ENCODE data around the gene ESPNL.
"Not testable (repeated sequence)": the region's sequence is repeated elsewhere in the genome, so short reads cannot be mapped to it uniquely, and the experiment has no call there.

ESPNL gene

GRCh38 chr2:238057696-238058575 lies 42.2 kb upstream of the ESPNL start:
- not testable (repeated sequence) for H4K8ac ChIP-seq (ENCODE audit: low read length); H2BK15ac ChIP-seq (ENCODE audit: low read depth, poor library complexity, severe bottlenecking); H3K14ac ChIP-seq (ENCODE audit: low read length in 2 of 2); H3K4ac ChIP-seq (ENCODE audit: low read depth in 1 of 2, low read length in 2 of 2); H3K36me3 ChIP-seq (ENCODE audit: control insufficient read depth in 1 of 2, insufficient read depth in 2 of 2, low read depth in 1 of 2, low read length in 2 of 2); H2BK5ac ChIP-seq (ENCODE audit: low read depth, low read length, poor library complexity, severe bottlenecking); H3K9me3 ChIP-seq (ENCODE audit: control insufficient read depth, low read length); H3K4me2 ChIP-seq (ENCODE audit: low read length, poor library complexity, severe bottlenecking); H3K27me3 ChIP-seq (ENCODE audit: control insufficient read depth in 1 of 2, insufficient read depth in 1 of 2, low read length in 2 of 2); H2BK12ac ChIP-seq (ENCODE audit: low read length in 2 of 2); H2AFZ ChIP-seq (ENCODE audit: low read depth, low read length); H3K23ac ChIP-seq (ENCODE audit: low read length in 2 of 2); H2AK5ac ChIP-seq (ENCODE audit: low read length, severe bottlenecking); H3K18ac ChIP-seq (ENCODE audit: low read depth in 1 of 2, low read length in 2 of 2); H3K9ac ChIP-seq (ENCODE audit: low read length); DNase-seq; H4K91ac ChIP-seq (ENCODE audit: low read length); H3K27ac ChIP-seq (ENCODE audit: low read length, poor library complexity, severe bottlenecking); H3K4me3 ChIP-seq (ENCODE audit: insufficient read depth in 1 of 2, low read depth in 1 of 2, low read length in 2 of 2); H3K4me1 ChIP-seq (ENCODE audit: control insufficient read depth, insufficient read depth, low read depth, low read length); H2BK120ac ChIP-seq (ENCODE audit: low read depth, low read length)
- H3K79me1 ChIP-seq (replicated peaks; ENCODE audit: low read length, poor library complexity, severe bottlenecking): peaks cover 13% of the 10 kb centered on the region
- 96% methylated on average over 44 of the region's 44 CpGs for WGBS

GRCh38 chr2:238059505-238059904 lies 40.6 kb upstream of the ESPNL start:
- no peak overlapping the region for H4K8ac ChIP-seq (ENCODE audit: low read length)
- H2BK120ac ChIP-seq (ENCODE audit: low read depth, low read length): no peak overlapping the region
- H3K9ac ChIP-seq (ENCODE audit: low read length): peak overlapping the region; percentile 89
- H3K4me3 ChIP-seq (ENCODE audit: insufficient read depth in 1 of 2, low read depth in 1 of 2, low read length in 2 of 2): peak overlapping the region in 1 of 2 experiments; percentile 80
- H3K9me3 ChIP-seq (ENCODE audit: control insufficient read depth, low read length): no peaks in the 10 kb centered on the region
- no peak overlapping the region for H3K14ac ChIP-seq (ENCODE audit: low read length in 2 of 2)
- no peak overlapping the region for H3K4ac ChIP-seq (ENCODE audit: low read depth in 1 of 2, low read length in 2 of 2)
- no peak overlapping the region for H2AFZ ChIP-seq (ENCODE audit: low read depth, low read length)
- H2AK5ac ChIP-seq (ENCODE audit: low read length, severe bottlenecking): no peak overlapping the region
- H3K23ac ChIP-seq (ENCODE audit: low read length in 2 of 2): no peak overlapping the region
- 93% methylated on average over 3 of the region's 3 CpGs for WGBS
- peaks cover 7% of the 10 kb centered on the region for H3K4me1 ChIP-seq (ENCODE audit: control insufficient read depth, insufficient read depth, low read depth, low read length)
- H2BK15ac ChIP-seq (ENCODE audit: low read depth, poor library complexity, severe bottlenecking): no peak overlapping the region
- H3K79me1 ChIP-seq (replicated peaks; ENCODE audit: low read length, poor library complexity, severe bottlenecking): peaks cover 17% of the 10 kb centered on the region
- no peak overlapping the region for H2BK12ac ChIP-seq (ENCODE audit: low read length in 2 of 2)
- H2BK5ac ChIP-seq (ENCODE audit: low read depth, low read length, poor library complexity, severe bottlenecking): no peak overlapping the region
- H4K91ac ChIP-seq (ENCODE audit: low read length): no peak overlapping the region
- no peak overlapping the region for H3K18ac ChIP-seq (ENCODE audit: low read depth in 1 of 2, low read length in 2 of 2)
- DNase-seq: no peak
- H3K36me3 ChIP-seq (ENCODE audit: control insufficient read depth in 1 of 2, insufficient read depth in 2 of 2, low read depth in 1 of 2, low read length in 2 of 2): peaks cover 0 to 5% of the 10 kb centered on the region in 2 experiments
- peak overlapping the region; percentile 60 for H3K4me2 ChIP-seq (ENCODE audit: low read length, poor library complexity, severe bottlenecking)
- no peak overlapping the region for H3K27ac ChIP-seq (ENCODE audit: low read length, poor library complexity, severe bottlenecking)
- peaks cover 0 to 2% of the 10 kb centered on the region in 2 experiments for H3K27me3 ChIP-seq (ENCODE audit: control insufficient read depth in 1 of 2, insufficient read depth in 1 of 2, low read length in 2 of 2)

GRCh38 chr2:238060096-238060541 lies 40.0 kb upstream of the ESPNL start:
- DNase-seq: no peak
- Histone ChIP-seq H3K4me1 (ENCODE audit: control insufficient read depth, insufficient read depth, low read depth, low read length) (peaks cover 7% of the 10 kb centered on the region), H2BK15ac (ENCODE audit: low read depth, poor library complexity, severe bottlenecking) (peak overlapping the region; percentile 26), H3K79me1 (replicated peaks; ENCODE audit: low read length, poor library complexity, severe bottlenecking) (peaks cover 17% of the 10 kb centered on the region), H2BK12ac (ENCODE audit: low read length in 2 of 2) (no peak overlapping the region), H3K14ac (ENCODE audit: low read length in 2 of 2) (peak overlapping the region in 1 of 2 experiments; percentile 89), H3K27me3 (ENCODE audit: control insufficient read depth in 1 of 2, insufficient read depth in 1 of 2, low read length in 2 of 2) (peaks cover 0 to 2% of the 10 kb centered on the region in 2 experiments), H3K27ac (ENCODE audit: low read length, poor library complexity, severe bottlenecking) (no peak overlapping the region), H2BK120ac (ENCODE audit: low read depth, low read length) (peak overlapping the region; percentile 56), H3K4ac (ENCODE audit: low read depth in 1 of 2, low read length in 2 of 2) (peak overlapping the region; percentile 90 to 94), H4K91ac (ENCODE audit: low read length) (peak overlapping the region; percentile 88), H4K8ac (ENCODE audit: low read length) (peak overlapping the region; percentile 83), H3K4me3 (ENCODE audit: insufficient read depth in 1 of 2, low read depth in 1 of 2, low read length in 2 of 2) (peak overlapping the region; percentile 78 to 80), H3K23ac (ENCODE audit: low read length in 2 of 2) (no peak overlapping the region), H2AK5ac (ENCODE audit: low read length, severe bottlenecking) (no peak overlapping the region), H3K18ac (ENCODE audit: low read depth in 1 of 2, low read length in 2 of 2) (peak overlapping the region; percentile 77 to 82), H3K4me2 (ENCODE audit: low read length, poor library complexity, severe bottlenecking) (peak overlapping the region; percentile 60), H3K36me3 (ENCODE audit: control insufficient read depth in 1 of 2, insufficient read depth in 2 of 2, low read depth in 1 of 2, low read length in 2 of 2) (peaks cover 0 to 11% of the 10 kb centered on the region in 2 experiments), H3K9ac (ENCODE audit: low read length) (peak overlapping the region; percentile 89), H3K9me3 (ENCODE audit: control insufficient read depth, low read length) (no peaks in the 10 kb centered on the region), H2AFZ (ENCODE audit: low read depth, low read length) (peak overlapping the region; percentile 33), H2BK5ac (ENCODE audit: low read depth, low read length, poor library complexity, severe bottlenecking) (peak overlapping the region; percentile 8)
- WGBS: 2% methylated on average over 18 of the region's 18 CpGs
